Colonic mucosa (tissue), 4 donors: ENCODE measurements around the gene TPBGL. TPM values are rescaled to one million over a fixed set of nuclear protein-coding genes. Genes with fewer than 3 reads are reported as not detected.

ENCODE experiments used
- DNase-seq: peaks from one replicate; pipeline ENCODE4 v3.0.0-alpha.2; 2020
- H3K27ac ChIP-seq: fragments of 200-600 bp; one replicate; pipeline ENCODE4 v1.8.0; 2021
- H3K27me3 ChIP-seq: fragments of 200-600 bp; one replicate; pipeline ENCODE4 v1.8.0; 2021
- H3K36me3 ChIP-seq: fragments of 200-600 bp; one replicate; pipeline ENCODE4 v1.8.0; 2021
- H3K4me1 ChIP-seq: fragments of 200-600 bp; one replicate; pipeline ENCODE4 v1.8.0; 2021; ENCODE audit warnings: mild to moderate bottlenecking
- H3K4me3 ChIP-seq: fragments of 200-600 bp; one replicate; pipeline ENCODE4 v1.8.0; 2021
- H3K9ac ChIP-seq, 2 donors: one replicate each; pipeline ENCODE4 v1.7.0; 2013; ENCODE audit warnings: control low read depth in 2 of 2, low read depth in 2 of 2, low read length in 2 of 2
- H3K9me3 ChIP-seq: fragments of 200-600 bp; one replicate; pipeline ENCODE4 v1.8.0; 2021
- intact Hi-C: fragments of 100-400 bp; cut with DNase I; formaldehyde crosslinking; loops from one replicate; pipeline ENCODE4 v1.14.1; 2022
- total RNA-seq, 2 donors: library from RNA; stranded (reverse); fragmentation: NEBNext Ultra II Directional in 1 of 2; extraction: Animal tissue kit (Norgen Biotek cat#: 25700) in 1 of 2; gene quantifications; one replicate each; pipeline ENCODE4 v1.2.1, GENCODE V29; 2021
- TF ChIP-seq, protein P1 (sequence below): fragments of 200-600 bp; IDR thresholded peaks from one replicate; pipeline ENCODE4 v1.8.0; 2022; ENCODE audit warnings: antibody characterized with exemption, mild to moderate bottlenecking
- donor health status: healthy.
- donor health status: DM: no; HTN: no; CAD: no.
- donor health status: DM: no; HTN: no; CAD: no.

TPBGL gene
- total RNA-seq, 2 donors from 2014 or later: 0.11 to 0.15 TPM

DNA sequence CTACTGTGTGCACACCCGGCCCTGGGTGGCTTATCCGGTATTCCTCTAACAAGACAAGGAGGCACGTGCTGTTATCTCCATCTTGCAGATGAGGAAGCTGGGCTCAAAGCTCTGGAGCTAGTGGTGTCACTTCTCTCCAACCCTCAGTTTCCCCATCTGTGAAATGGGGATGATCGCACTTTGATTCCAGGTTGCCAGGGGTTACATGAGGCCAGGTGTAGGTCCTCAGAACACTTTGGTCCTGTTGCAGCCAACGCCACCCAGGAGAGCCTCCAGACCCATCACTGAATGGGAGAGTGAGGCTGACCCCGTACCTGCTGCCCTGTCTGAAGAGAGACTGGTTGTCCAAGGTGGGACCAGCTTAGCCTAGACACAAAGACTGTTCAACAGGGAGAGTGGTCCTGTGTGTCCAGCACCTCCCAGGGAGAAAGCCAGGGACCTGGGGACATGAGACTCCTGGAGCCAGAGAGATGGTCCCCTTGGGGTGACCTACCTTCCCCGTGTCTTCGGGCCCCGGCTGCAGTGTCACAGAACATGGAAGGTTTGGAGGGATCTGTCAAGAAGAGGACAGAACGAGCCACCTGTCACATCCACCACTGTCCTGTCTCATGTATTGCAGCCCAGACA, 41.0 kb downstream of the TPBGL start:
- Histone ChIP-seq H3K9me3 (no peaks in the 10 kb centered on the region), H3K4me3 (no peak overlapping the region), H3K9ac (no peak overlapping the region), H3K27me3 (no peaks in the 10 kb centered on the region), H3K4me1 (no peaks in the 10 kb centered on the region), H3K36me3 (peaks cover 12% of the 10 kb centered on the region), H3K27ac (no peak overlapping the region)
- intact Hi-C loops: no loop called here
- DNase-seq: no peak
- TF ChIP-seq, protein P1, sequence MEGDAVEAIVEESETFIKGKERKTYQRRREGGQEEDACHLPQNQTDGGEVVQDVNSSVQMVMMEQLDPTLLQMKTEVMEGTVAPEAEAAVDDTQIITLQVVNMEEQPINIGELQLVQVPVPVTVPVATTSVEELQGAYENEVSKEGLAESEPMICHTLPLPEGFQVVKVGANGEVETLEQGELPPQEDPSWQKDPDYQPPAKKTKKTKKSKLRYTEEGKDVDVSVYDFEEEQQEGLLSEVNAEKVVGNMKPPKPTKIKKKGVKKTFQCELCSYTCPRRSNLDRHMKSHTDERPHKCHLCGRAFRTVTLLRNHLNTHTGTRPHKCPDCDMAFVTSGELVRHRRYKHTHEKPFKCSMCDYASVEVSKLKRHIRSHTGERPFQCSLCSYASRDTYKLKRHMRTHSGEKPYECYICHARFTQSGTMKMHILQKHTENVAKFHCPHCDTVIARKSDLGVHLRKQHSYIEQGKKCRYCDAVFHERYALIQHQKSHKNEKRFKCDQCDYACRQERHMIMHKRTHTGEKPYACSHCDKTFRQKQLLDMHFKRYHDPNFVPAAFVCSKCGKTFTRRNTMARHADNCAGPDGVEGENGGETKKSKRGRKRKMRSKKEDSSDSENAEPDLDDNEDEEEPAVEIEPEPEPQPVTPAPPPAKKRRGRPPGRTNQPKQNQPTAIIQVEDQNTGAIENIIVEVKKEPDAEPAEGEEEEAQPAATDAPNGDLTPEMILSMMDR: no peak

DNA sequence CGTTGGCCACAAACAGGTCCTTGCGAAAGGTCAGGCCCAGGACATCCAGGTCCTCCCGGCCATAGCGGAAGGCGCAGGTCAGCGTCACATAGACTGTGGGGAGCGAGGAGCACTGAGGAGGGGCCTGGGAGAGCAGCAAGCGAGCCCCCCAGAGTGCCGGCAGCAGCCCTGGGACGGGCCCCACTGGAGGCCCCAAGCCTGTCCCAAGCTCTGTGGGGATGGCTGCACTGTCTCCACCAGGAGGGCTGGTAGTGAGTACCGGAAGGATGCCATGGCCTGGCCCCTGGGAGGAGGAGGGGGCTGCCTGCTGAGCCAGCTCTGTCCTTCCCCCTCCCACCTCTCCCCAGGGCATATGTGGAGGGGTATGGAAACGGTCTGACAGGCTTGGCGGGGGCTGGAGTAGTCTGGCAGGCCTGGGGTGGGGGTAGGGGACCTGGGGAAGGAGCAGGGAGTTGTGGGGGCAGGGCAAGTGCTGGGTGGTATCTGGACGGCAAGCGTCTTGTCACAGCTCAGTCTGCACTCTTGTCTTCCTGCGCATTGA, 42.9 kb downstream of the TPBGL start:
- no peak for DNase-seq
- no peak overlapping the region for H3K4me3 ChIP-seq
- H3K9ac ChIP-seq: no peak overlapping the region
- H3K27ac ChIP-seq: no peak overlapping the region
- H3K4me1 ChIP-seq: no peaks in the 10 kb centered on the region
- H3K9me3 ChIP-seq: no peaks in the 10 kb centered on the region
- H3K36me3 ChIP-seq: peaks cover 1% of the 10 kb centered on the region
- intact Hi-C loops: no loop called here
- TF ChIP-seq, protein P1: no peak
- no peaks in the 10 kb centered on the region for H3K27me3 ChIP-seq

DNA sequence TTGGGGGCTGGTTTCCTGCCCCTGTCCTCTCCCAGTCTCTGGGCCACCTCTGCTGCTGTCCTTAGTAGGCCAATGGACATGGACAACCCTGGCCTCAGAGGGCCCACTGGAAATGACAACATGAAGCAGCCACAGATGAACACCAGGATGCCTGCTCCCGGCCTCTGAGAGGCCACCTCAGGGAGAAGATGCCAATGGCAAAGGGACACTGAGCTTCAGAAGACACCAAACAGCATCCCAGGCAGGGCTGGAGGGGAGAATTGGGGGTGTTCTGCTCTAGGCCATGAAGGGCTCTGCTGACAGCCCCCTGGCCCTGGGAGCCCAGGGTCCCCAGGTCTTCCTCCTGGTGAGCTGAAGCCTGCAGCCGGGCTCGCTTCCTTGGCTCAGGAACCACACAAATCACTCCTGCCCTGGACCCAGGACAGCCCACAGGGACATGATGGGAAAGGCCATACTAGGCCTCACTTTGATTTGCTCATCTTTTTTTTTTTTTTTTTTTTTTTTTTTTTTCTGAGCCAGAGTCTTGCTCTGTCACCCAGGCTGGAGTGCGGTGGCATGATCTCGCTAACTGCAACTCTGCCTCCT, 45.3 kb downstream of the TPBGL start:
- Histone ChIP-seq H3K9ac (no peak overlapping the region), H3K4me3 (no peak overlapping the region), H3K9me3 (no peaks in the 10 kb centered on the region), H3K36me3 (no peaks in the 10 kb centered on the region), H3K27me3 (no peaks in the 10 kb centered on the region), H3K27ac (no peak overlapping the region), H3K4me1 (no peaks in the 10 kb centered on the region)
- DNase-seq: no peak
- TF ChIP-seq, protein P1: no peak
- intact Hi-C loops: no loop called here

DNA sequence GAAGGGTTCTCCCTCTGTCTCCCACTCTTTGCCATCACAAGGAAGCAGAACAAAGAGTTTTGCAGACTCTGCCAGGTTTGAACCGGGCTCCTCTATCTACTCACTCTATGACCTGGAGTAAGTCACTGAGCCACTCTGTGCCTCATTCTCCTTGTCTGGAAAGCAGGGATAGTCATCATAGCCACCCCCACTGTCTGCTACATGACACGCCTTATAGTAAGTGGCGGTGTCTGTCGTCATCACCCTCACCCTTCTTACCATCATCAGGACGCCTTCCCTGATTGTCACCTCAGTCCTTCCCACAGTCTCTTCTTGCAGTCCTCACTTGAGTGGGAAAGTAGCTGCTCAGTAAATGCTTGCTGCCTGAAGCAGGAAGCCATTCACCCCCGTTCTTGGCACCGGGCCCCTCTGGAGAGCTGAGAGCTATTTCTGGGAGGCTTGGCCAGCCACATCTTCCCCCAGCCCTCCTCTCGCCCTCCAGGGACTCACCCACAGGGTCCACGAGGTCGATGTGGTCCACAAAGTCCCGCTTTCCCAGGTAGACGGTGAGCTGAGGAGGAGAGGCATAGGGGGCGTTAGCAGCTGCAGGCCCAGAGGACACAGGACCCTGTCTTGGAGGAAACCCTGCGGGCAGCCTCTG, 46.4 kb downstream of the TPBGL start:
- H3K27me3 ChIP-seq: no peaks in the 10 kb centered on the region
- no peaks in the 10 kb centered on the region for H3K9me3 ChIP-seq
- no peak overlapping the region for H3K4me3 ChIP-seq
- TF ChIP-seq, protein P1: no peak
- intact Hi-C loops: no loop called here
- H3K4me1 ChIP-seq: no peaks in the 10 kb centered on the region
- no peaks in the 10 kb centered on the region for H3K36me3 ChIP-seq
- no peak overlapping the region for H3K27ac ChIP-seq
- H3K9ac ChIP-seq: no peak overlapping the region
- no peak for DNase-seq

DNA sequence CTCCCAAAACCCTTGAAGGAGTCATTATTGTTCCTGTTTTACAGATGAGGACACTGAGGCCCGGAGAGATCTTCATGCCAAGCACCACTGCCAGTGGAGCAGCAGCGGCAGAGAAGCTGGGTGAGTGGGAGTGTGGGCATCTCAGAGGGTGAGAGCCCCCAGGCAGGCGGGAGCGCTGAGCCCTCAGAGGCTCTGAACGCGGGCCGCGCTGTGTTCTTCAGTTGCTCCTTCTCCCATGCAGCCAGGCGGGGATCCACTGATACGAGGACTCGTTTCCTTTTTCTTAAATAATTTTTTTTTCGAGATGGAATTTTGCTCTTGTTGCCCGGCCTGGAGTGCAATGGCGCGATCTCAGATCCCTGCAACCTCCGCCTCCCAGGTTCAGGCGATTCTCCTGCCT, 47.0 kb downstream of the TPBGL start:
- no peak for DNase-seq
- Histone ChIP-seq H3K36me3 (no peaks in the 10 kb centered on the region), H3K9me3 (no peaks in the 10 kb centered on the region), H3K9ac (no peak overlapping the region), H3K27ac (no peak overlapping the region), H3K4me1 (no peaks in the 10 kb centered on the region), H3K27me3 (no peaks in the 10 kb centered on the region), H3K4me3 (no peak overlapping the region)
- intact Hi-C loops: no loop called here
- TF ChIP-seq, protein P1: no peak
